Breast epithelium (tissue), 3 donors: ENCODE data around the gene DSCAML1.

Experiments used
- POLR2A ChIP-seq: fragments of 450-650 bp; IDR thresholded peaks from one replicate; pipeline ENCODE4 v1.6.1; 2016; ENCODE audit warnings: antibody characterized with exemption, mild to moderate bottlenecking, moderate library complexity
- TF ChIP-seq, protein P1 (sequence below), 3 donors: fragments of 450-650 bp; IDR thresholded peaks; one replicate each; pipeline ENCODE4 v1.5.1; 2016 to 2017; ENCODE audit warnings: antibody characterized with exemption in 3 of 3, mild to moderate bottlenecking in 3 of 3, moderate library complexity in 3 of 3

GRCh38 chr11:117479372-117479771 is 317.6 kb downstream of the DSCAML1 start:
- TF ChIP-seq, protein P1, sequence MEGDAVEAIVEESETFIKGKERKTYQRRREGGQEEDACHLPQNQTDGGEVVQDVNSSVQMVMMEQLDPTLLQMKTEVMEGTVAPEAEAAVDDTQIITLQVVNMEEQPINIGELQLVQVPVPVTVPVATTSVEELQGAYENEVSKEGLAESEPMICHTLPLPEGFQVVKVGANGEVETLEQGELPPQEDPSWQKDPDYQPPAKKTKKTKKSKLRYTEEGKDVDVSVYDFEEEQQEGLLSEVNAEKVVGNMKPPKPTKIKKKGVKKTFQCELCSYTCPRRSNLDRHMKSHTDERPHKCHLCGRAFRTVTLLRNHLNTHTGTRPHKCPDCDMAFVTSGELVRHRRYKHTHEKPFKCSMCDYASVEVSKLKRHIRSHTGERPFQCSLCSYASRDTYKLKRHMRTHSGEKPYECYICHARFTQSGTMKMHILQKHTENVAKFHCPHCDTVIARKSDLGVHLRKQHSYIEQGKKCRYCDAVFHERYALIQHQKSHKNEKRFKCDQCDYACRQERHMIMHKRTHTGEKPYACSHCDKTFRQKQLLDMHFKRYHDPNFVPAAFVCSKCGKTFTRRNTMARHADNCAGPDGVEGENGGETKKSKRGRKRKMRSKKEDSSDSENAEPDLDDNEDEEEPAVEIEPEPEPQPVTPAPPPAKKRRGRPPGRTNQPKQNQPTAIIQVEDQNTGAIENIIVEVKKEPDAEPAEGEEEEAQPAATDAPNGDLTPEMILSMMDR (IDR thresholded peaks at IDR 0.05): no peak
- no peak for TF ChIP-seq POLR2A
